DND-41 (cell line): ENCODE results near the gene FBXO10.
A peak's percentile ranks its signal among the peaks of the same experiment; 100 is the strongest.

Experiments used
- ATAC-seq: fragments of 200-7000 bp; cut with Tn5 transposase; 3 replicates; pipeline ENCODE4 v1.9.1; 2021; ENCODE audit warnings: low read depth; ENCODE audit not compliant: insufficient read depth
- DNase-seq: peaks from one replicate; pipeline ENCODE4 v3.0.0-alpha.2; 2020
- H2AFZ ChIP-seq: 2 replicates; pipeline ENCODE4 v1.6.0; 2012; ENCODE audit warnings: low read depth, low read length
- H3K27ac ChIP-seq: 2 replicates; pipeline ENCODE4 v1.5.1; 2012; ENCODE audit warnings: low read length, inconsistent platforms
- H3K27me3 ChIP-seq: fragments of 200-600 bp; sonication (generic); 2 replicates; pipeline ENCODE4 v1.6.0; 2012; ENCODE audit warnings: low read length, mild to moderate bottlenecking, inconsistent platforms; ENCODE audit not compliant: insufficient read depth, poor library complexity
- H3K36me3 ChIP-seq: 2 replicates; pipeline ENCODE4 v1.5.1; 2012; ENCODE audit warnings: low read length, inconsistent platforms; ENCODE audit not compliant: insufficient read depth
- H3K4me1 ChIP-seq: 2 replicates; pipeline ENCODE4 v1.5.1; 2012; ENCODE audit warnings: mild to moderate bottlenecking, low read length; ENCODE audit not compliant: insufficient read depth
- H3K4me2 ChIP-seq: 2 replicates; pipeline ENCODE4 v1.6.0; 2012; ENCODE audit warnings: mild to moderate bottlenecking, moderate library complexity, low read length, inconsistent platforms; ENCODE audit not compliant: insufficient read depth
- H3K4me3 ChIP-seq, 2 experiments: fragments of 200-600 bp in 1 of 2; shearing (Covaris generic) in 1 of 2; 2 replicates each; pipeline ENCODE4 v1.5.1; 2012 to 2016; ENCODE audit warnings: inconsistent platforms in 2 of 2, low read length in 2 of 2, mild to moderate bottlenecking in 2 of 2, low read depth in 1 of 2, moderate library complexity in 1 of 2
- H3K79me2 ChIP-seq: 2 replicates; pipeline ENCODE4 v1.6.0; 2012; ENCODE audit warnings: low read length, inconsistent platforms; ENCODE audit not compliant: insufficient read depth
- H3K9ac ChIP-seq: 2 replicates; pipeline ENCODE4 v1.6.0; 2012; ENCODE audit warnings: low read depth, mild to moderate bottlenecking, inconsistent platforms, low read length, moderate library complexity
- H3K9me3 ChIP-seq: 2 replicates; pipeline ENCODE4 v1.5.1; 2012; ENCODE audit warnings: low read length, moderate library complexity, mild to moderate bottlenecking, inconsistent platforms; ENCODE audit not compliant: insufficient read depth, severe bottlenecking
- H4K20me1 ChIP-seq: 2 replicates; pipeline ENCODE4 v1.6.0; 2012; ENCODE audit warnings: low read length; ENCODE audit not compliant: insufficient read depth
- CTCF ChIP-seq: IDR thresholded peaks from 2 replicates; pipeline ENCODE4 v1.5.1; 2012; ENCODE audit warnings: borderline replicate concordance, low read length, moderate library complexity, mild to moderate bottlenecking; ENCODE audit not compliant: poor library complexity, severe bottlenecking; ENCODE audit errors: extremely low read depth
- EZH2 ChIP-seq: IDR thresholded peaks from 3 replicates; pipeline ENCODE4 v1.6.1; 2012; ENCODE audit warnings: borderline replicate concordance, low read depth, mild to moderate bottlenecking, moderate library complexity, low read length, inconsistent platforms; ENCODE audit not compliant: severe bottlenecking

Gene FBXO10

GRCh38 chr9:37583522-37584121, 7.4 kb upstream of the FBXO10 start:
- Histone ChIP-seq H3K27me3 (no peaks in the 10 kb centered on the region), H2AFZ (no peak overlapping the region), H3K27ac (no peak overlapping the region), H3K9ac (no peak overlapping the region), H3K4me2 (no peak overlapping the region), H3K4me1 (no peaks in the 10 kb centered on the region), H3K36me3 (peaks cover 78% of the 10 kb centered on the region), H4K20me1 (peaks cover 37% of the 10 kb centered on the region; the same call in 1 of the 2 replicates), H3K4me3 (no peak overlapping the region), H3K9me3 (no peaks in the 10 kb centered on the region), H3K79me2 (peaks cover 57% of the 10 kb centered on the region)
- no peak for ATAC-seq
- no peak for TF ChIP-seq CTCF
- TF ChIP-seq EZH2, result no peak
- no peak for DNase-seq

GRCh38 chr9:37582548-37583157, 6.5 kb upstream of the FBXO10 start:
- Histone ChIP-seq H3K79me2 (peaks cover 50% of the 10 kb centered on the region), H3K9ac (no peak overlapping the region), H3K4me2 (no peak overlapping the region), H3K27me3 (no peaks in the 10 kb centered on the region), H3K36me3 (peaks cover 72% of the 10 kb centered on the region), H3K4me1 (no peaks in the 10 kb centered on the region), H3K4me3 (no peak overlapping the region), H2AFZ (no peak overlapping the region), H3K27ac (no peak overlapping the region), H4K20me1 (peaks cover 28% of the 10 kb centered on the region; the same call in 1 of the 2 replicates), H3K9me3 (no peaks in the 10 kb centered on the region)
- no peak for DNase-seq
- peak; percentile 71 for TF ChIP-seq CTCF
- TF ChIP-seq EZH2, result no peak
- ATAC-seq, result peak; percentile 69

GRCh38 chr9:37575511-37575914, 667 bp downstream of the FBXO10 start:
- DNase-seq (no peak), ATAC-seq (no peak)
- H3K79me2 ChIP-seq, result peaks cover 8% of the 10 kb centered on the region; the same call in 1 of the 2 replicates
- H3K27me3 ChIP-seq, result no peaks in the 10 kb centered on the region
- H4K20me1 ChIP-seq, result peaks cover 13% of the 10 kb centered on the region; the same call in 1 of the 2 replicates
- TF ChIP-seq EZH2 (no peak), CTCF (no peak)
- H3K4me3 ChIP-seq, result no peak overlapping the region
- H3K36me3 ChIP-seq, result peaks cover 22% of the 10 kb centered on the region
- H3K9me3 ChIP-seq, result no peaks in the 10 kb centered on the region
- no peak overlapping the region for H3K27ac ChIP-seq
- no peak overlapping the region for H2AFZ ChIP-seq
- H3K4me2 ChIP-seq, result no peak overlapping the region
- H3K4me1 ChIP-seq, result no peaks in the 10 kb centered on the region
- H3K9ac ChIP-seq, result no peak overlapping the region
